ENCODE data around the gene TADA3.
A peak's percentile ranks its signal among the peaks of the same experiment; 100 is the strongest.
"Not testable (repeated sequence)": the region's sequence is repeated elsewhere in the genome, so short reads cannot be mapped to it uniquely, and the experiment has no call there.

The TADA3 gene

GRCh38 chr3:9781978-9782603, 10.2 kb downstream of the TADA3 start:
- no peak for DNase-seq

GRCh38 chr3:9781551-9781950, 10.7 kb downstream of the TADA3 start:
- no peak for DNase-seq

GRCh38 chr3:9780910-9781309, 11.4 kb downstream of the TADA3 start:
- no peak for DNase-seq

- DNase-seq: no peak
Measured at GRCh38 chr3:9780458-9780812, 11.8 kb downstream of the TADA3 start.

GRCh38 chr3:9779721-9780457, 12.4 kb downstream of the TADA3 start:
- DNase-seq: peak; percentile 21 to 28

GRCh38 chr3:9779075-9779593, 13.1 kb downstream of the TADA3 start:
- no peak for DNase-seq

- DNase-seq: peak in 1 of 2 donors; percentile 62
Measured at GRCh38 chr3:9778143-9779074, 13.9 kb downstream of the TADA3 start.

- DNase-seq: peak in 1 of 2 donors; percentile 59
Measured at GRCh38 chr3:9777694-9778021, 14.6 kb downstream of the TADA3 start.

GRCh38 chr3:9776896-9777693, 15.2 kb downstream of the TADA3 start:
- no peak for DNase-seq

GRCh38 chr3:9771007-9771406, 21.3 kb downstream of the TADA3 start:
- not testable (repeated sequence) for DNase-seq

- peak in 1 of 2 donors; percentile 51 for DNase-seq
Measured at GRCh38 chr3:9770276-9770812, 21.9 kb downstream of the TADA3 start.

- DNase-seq: peak; percentile 27 to 65
Measured at GRCh38 chr3:9769426-9770275, 22.6 kb downstream of the TADA3 start, which contains the start of gene CAMK1. CAMK1 (minus strand) TSS chr3:9769947; CDS start chr3:9767749, 2,198 bp downstream.

GRCh38 chr3:9769012-9769411, 23.3 kb downstream of the TADA3 start:
- no peak for DNase-seq

GRCh38 chr3:9768141-9768775, 24.0 kb downstream of the TADA3 start:
- no peak for DNase-seq

GRCh38 chr3:9767418-9767817, 24.9 kb downstream of the TADA3 start:
- no peak for DNase-seq

- DNase-seq: no peak
Measured at GRCh38 chr3:9765865-9766264, 26.4 kb downstream of the TADA3 start.

GRCh38 chr3:9762871-9763270, 29.4 kb downstream of the TADA3 start:
- DNase-seq: no peak

- DNase-seq: no peak
Measured at GRCh38 chr3:9761919-9762318, 30.4 kb downstream of the TADA3 start.

- no peak for DNase-seq
Measured at GRCh38 chr3:9760779-9761505, 31.3 kb downstream of the TADA3 start.

GRCh38 chr3:9757427-9757826, 34.8 kb downstream of the TADA3 start:
- DNase-seq: no peak
